WERI-Rb-1 (cell line): Measurements from ENCODE around the gene PLXNB3.

Experiments
- DNase-seq: peaks from one replicate; pipeline ENCODE4 v3.0.0-alpha.2; 2020
- H3K27ac ChIP-seq: fragments of 250-450 bp; sonication (Bioruptor Pico); 2 replicates; pipeline ENCODE4 v1.5.1; 2020; ENCODE audit warnings: mild to moderate bottlenecking, moderate library complexity
- H3K27me3 ChIP-seq: fragments of 250-450 bp; sonication (Bioruptor Pico); 2 replicates; pipeline ENCODE4 v1.5.1; 2021; ENCODE audit warnings: mild to moderate bottlenecking, low read depth, moderate library complexity; ENCODE audit not compliant: insufficient read depth, severe bottlenecking
- H3K36me3 ChIP-seq: fragments of 250-450 bp; sonication (Bioruptor Pico); 2 replicates; pipeline ENCODE4 v1.5.1; 2020; ENCODE audit warnings: mild to moderate bottlenecking, moderate library complexity
- H3K4me3 ChIP-seq: 2 replicates; pipeline ENCODE4 v1.5.1; 2011; ENCODE audit warnings: low read depth, mild to moderate bottlenecking, control low read depth, low read length
- H3K9me3 ChIP-seq: fragments of 250-450 bp; sonication (Bioruptor Pico); 2 replicates; pipeline ENCODE4 v1.5.1; 2021; ENCODE audit warnings: mild to moderate bottlenecking, moderate library complexity; ENCODE audit not compliant: severe bottlenecking
- TF ChIP-seq, protein P1 (sequence below): IDR thresholded peaks from 2 replicates; pipeline ENCODE4 v1.5.1; 2011; ENCODE audit warnings: low read depth, mild to moderate bottlenecking, control low read depth, inconsistent platforms, low read length

The PLXNB3 gene

DNA sequence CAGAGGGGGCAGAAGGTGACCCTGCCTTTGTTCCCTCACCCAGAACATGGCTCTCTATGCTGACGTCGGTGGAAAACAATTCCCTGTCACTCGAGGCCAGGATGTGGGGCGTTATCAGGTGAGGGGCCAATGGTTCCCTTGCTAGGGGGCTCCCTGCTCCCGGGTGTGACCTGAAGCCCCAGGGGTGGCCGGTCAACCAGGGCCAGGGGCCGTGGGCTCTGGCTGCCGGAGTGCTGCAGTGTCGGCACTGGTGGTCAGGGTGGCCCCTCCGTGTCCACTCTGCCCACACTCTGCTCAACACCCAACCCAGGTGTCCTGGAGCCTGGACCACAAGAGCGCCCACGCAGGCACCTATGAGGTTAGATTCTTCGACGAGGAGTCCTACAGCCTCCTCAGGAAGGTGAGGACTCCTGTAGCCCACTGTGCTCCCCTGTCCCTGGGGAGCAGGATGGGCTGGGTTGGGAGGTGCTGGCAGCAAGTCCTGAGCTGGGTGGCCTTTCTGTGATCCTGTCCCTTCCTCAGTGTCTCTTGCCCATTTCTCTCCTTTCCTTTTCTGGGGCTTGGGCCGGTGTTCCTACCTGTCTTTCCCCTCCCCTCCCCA is 33.5 kb downstream of the PLXNB3 start:
- Histone ChIP-seq H3K27me3 (peaks cover 11% of the 10 kb centered on the region), H3K9me3 (no peaks in the 10 kb centered on the region), H3K36me3 (peaks cover 51% of the 10 kb centered on the region), H3K27ac (no peak overlapping the region), H3K4me3 (no peak overlapping the region)
- no peak for DNase-seq
- TF ChIP-seq, protein P1, sequence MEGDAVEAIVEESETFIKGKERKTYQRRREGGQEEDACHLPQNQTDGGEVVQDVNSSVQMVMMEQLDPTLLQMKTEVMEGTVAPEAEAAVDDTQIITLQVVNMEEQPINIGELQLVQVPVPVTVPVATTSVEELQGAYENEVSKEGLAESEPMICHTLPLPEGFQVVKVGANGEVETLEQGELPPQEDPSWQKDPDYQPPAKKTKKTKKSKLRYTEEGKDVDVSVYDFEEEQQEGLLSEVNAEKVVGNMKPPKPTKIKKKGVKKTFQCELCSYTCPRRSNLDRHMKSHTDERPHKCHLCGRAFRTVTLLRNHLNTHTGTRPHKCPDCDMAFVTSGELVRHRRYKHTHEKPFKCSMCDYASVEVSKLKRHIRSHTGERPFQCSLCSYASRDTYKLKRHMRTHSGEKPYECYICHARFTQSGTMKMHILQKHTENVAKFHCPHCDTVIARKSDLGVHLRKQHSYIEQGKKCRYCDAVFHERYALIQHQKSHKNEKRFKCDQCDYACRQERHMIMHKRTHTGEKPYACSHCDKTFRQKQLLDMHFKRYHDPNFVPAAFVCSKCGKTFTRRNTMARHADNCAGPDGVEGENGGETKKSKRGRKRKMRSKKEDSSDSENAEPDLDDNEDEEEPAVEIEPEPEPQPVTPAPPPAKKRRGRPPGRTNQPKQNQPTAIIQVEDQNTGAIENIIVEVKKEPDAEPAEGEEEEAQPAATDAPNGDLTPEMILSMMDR, result no peak

- DNase-seq, result no peak
- TF ChIP-seq, protein P1, result no peak
- H3K36me3 ChIP-seq, result peaks cover 49% of the 10 kb centered on the region
- no peak overlapping the region; the same call in 1 of the 2 replicates for H3K27ac ChIP-seq
- H3K27me3 ChIP-seq, result peaks cover 15% of the 10 kb centered on the region
- H3K4me3 ChIP-seq, result no peak overlapping the region
- H3K9me3 ChIP-seq, result no peaks in the 10 kb centered on the region
Observed at GRCh38 chrX:153799326-153799725, 35.3 kb downstream of the PLXNB3 start.

DNA sequence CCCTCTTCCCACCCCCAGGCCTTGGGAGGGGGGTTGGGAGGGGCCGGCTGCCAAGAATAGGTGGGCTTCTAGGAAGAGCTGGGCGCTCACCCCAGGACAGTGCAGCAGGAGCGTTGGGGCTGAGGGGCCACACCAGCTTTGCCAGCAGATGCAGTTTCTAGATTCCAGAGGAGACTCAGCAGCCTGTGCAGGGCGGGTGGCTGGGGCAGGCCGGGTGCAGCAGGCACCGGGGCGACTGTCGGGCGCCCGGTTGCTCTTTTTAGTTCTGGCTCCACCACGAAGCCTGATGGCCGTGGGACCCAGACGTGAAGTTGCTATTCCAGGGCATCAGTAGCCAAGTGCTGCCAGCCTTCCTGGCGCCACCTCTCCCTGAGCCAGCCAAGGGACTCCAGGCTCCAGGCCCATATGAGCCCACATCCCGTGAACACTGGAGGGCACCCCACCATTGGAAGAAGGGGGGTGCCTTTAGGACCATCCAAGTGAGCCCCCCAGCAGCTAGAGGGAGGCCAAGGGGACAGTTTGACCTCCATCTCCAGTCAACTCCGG is 36.2 kb downstream of the PLXNB3 start:
- no peak overlapping the region for H3K27ac ChIP-seq
- H3K27me3 ChIP-seq, result peaks cover 21% of the 10 kb centered on the region
- no peaks in the 10 kb centered on the region for H3K9me3 ChIP-seq
- no peak overlapping the region for H3K4me3 ChIP-seq
- TF ChIP-seq, protein P1, result no peak
- no peak for DNase-seq
- H3K36me3 ChIP-seq, result peaks cover 49% of the 10 kb centered on the region

DNA sequence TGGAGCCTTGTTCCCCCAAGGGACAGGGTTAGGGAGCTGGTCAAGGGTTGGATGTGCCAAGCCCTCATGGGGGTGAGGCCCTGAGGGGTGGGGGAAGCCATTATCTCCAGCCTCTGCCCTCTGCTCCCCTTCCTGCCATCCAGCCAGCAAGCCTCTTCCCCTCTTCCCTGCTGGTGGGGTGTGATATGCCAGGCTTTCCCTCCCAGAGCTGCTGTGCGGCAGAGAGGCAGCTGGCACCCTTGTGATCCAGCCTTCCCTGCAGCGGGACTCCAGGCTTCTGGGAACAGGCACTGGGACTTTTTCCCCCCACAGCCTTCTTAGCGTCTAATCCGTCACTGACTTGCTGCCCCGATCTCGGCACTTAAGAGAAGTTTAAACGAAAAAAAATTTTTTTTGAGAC is 36.7 kb downstream of the PLXNB3 start:
- DNase-seq, result no peak
- H3K36me3 ChIP-seq, result peaks cover 48% of the 10 kb centered on the region

DNA sequence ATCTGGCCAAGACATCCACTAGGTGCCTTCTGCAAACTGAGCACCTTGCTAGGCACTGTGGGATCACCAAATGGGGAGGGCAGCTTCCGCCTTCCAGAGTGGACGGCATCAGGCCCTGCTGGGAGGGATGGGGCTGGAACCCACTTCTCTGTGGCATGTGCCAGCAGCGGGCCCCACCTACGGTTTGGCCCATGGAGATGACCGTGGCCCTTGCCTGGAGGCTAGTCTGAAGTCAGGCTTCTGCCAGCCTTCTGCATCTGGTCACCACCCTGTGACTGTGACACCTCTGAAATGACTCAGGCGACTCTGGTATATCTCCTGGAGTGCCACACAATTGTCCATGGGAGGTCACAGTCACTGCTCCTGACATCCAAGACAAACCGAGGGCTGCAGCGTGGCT is 37.6 kb downstream of the PLXNB3 start:
- DNase-seq, result no peak
- peaks cover 39% of the 10 kb centered on the region for H3K36me3 ChIP-seq
- no peak overlapping the region for H3K27ac ChIP-seq
- no peaks in the 10 kb centered on the region for H3K9me3 ChIP-seq
- TF ChIP-seq, protein P1, result no peak
- no peak overlapping the region for H3K4me3 ChIP-seq
- peaks cover 25% of the 10 kb centered on the region for H3K27me3 ChIP-seq

More for the DNA sequence above, 36.7 kb downstream of the PLXNB3 start:
- Histone ChIP-seq H3K4me3 (no peak overlapping the region), H3K9me3 (no peaks in the 10 kb centered on the region), H3K27me3 (peaks cover 24% of the 10 kb centered on the region), H3K27ac (no peak overlapping the region)
- TF ChIP-seq, protein P1, result no peak
